PC-3 (cell line): ENCODE measurements around the gene VIM.

ENCODE experiments used
- CTCF ChIP-seq: fragments of 300-600 bp; sonication (generic); conservative IDR thresholded peaks from 2 replicates; pipeline ENCODE4 v1.5.1; 2017; ENCODE audit warnings: antibody characterized with exemption, low read depth, mild to moderate bottlenecking, low read length
- EZH2 ChIP-seq: fragments of 300-600 bp; sonication (generic); IDR thresholded peaks from one replicate; pipeline ENCODE4 v1.6.1; 2017; ENCODE audit warnings: antibody characterized with exemption, mild to moderate bottlenecking, low read length; ENCODE audit not compliant: unreplicated experiment
- EZH2phosphoT487 ChIP-seq: fragments of 300-600 bp; sonication (generic); IDR thresholded peaks from 2 replicates; pipeline ENCODE4 v1.6.1; 2018; ENCODE audit warnings: mild to moderate bottlenecking, antibody characterized with exemption, low read length, borderline replicate concordance

- no peak for TF ChIP-seq CTCF
- TF ChIP-seq EZH2 = no peak
- TF ChIP-seq EZH2phosphoT487 = no peak
Measured at GRCh38 chr10:17201794-17202116, 26.3 kb upstream of the VIM start.
